ENCODE measurements around the gene KCTD2.
A peak's percentile ranks its signal among the peaks of the same experiment; 100 is the strongest.

KCTD2 gene

DNA sequence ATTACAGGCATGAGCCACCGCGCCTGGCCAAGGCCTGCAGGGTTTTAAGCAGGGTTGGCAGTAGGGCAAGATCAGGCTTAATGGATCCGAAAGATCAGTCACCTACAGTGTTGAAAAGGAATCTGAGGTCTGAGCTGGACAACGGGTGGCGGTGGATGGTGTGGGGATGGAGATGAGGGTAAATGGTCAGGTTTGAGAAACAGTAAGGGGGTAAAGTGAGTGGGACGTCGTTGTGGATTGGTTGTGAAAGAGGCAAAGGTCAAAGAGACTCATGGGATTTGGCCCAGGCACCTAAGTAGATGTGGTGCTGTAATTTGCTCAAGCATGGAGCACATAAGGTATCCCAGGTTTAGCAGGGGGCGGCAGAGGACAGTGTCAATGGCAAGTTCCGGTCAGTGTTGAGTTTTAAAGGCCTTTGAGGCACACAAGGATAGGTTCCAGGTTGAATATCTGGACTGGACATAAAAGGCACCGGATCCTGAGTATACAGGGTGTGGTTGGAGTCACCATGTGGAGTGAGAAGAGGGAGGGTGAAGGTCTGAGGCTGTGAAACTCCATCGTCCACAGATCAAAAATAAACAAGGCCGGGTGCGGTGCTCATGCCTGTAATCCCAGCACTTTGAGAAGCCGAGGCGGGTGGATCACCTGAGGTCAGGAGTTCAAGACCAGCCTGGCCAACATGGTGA lies 39.6 kb downstream of the KCTD2 start:
- Histone ChIP-seq H3K9me3 (no peaks in the 10 kb centered on the region), H3K27ac (no peak overlapping the region), H3K36me3 (no peaks in the 10 kb centered on the region), H3K4me1 (peaks cover 0 to 36% (median 14%) of the 10 kb centered on the region in 4 donors), H3K27me3 (peaks cover 0 to 10% of the 10 kb centered on the region in 2 donors), H3K4me3 (no peak overlapping the region)
- DNase-seq, result no peak
- TF ChIP-seq, protein P1, sequence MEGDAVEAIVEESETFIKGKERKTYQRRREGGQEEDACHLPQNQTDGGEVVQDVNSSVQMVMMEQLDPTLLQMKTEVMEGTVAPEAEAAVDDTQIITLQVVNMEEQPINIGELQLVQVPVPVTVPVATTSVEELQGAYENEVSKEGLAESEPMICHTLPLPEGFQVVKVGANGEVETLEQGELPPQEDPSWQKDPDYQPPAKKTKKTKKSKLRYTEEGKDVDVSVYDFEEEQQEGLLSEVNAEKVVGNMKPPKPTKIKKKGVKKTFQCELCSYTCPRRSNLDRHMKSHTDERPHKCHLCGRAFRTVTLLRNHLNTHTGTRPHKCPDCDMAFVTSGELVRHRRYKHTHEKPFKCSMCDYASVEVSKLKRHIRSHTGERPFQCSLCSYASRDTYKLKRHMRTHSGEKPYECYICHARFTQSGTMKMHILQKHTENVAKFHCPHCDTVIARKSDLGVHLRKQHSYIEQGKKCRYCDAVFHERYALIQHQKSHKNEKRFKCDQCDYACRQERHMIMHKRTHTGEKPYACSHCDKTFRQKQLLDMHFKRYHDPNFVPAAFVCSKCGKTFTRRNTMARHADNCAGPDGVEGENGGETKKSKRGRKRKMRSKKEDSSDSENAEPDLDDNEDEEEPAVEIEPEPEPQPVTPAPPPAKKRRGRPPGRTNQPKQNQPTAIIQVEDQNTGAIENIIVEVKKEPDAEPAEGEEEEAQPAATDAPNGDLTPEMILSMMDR (IDR thresholded peaks at IDR 0.05), result no peak
- intact Hi-C loops (cut with DNase I; ENCODE audit: low total_unique reads), result no loop called here

DNA sequence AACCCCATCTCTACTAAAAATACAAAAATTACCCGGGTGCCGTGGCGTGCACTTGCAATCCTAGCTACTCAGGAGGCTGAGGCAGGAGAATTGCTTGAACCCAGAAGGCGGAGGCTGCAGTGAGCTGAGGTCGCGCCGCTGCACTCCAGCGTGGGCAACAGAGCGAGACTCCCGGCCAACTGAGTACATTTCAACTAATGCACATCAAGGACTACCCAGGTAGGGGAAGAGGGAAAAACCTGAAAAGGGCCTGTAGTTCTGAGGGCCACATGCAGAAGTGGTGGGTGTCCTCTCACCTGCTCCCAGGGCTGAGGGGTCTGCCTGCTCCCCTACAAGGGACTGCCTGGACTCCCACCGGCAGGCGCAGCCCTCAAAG lies 40.1 kb downstream of the KCTD2 start:
- Histone ChIP-seq H3K4me3 (peak overlapping the region; percentile 48 to 53), H3K36me3 (no peaks in the 10 kb centered on the region), H3K27ac (peak overlapping the region; percentile 45 to 54), H3K27me3 (peaks cover 0 to 10% of the 10 kb centered on the region in 2 donors), H3K4me1 (peaks cover 0 to 39% (median 14%) of the 10 kb centered on the region in 4 donors), H3K9me3 (no peaks in the 10 kb centered on the region)
- intact Hi-C loops (cut with DNase I; ENCODE audit: low total_unique reads), result no loop called here
- DNase-seq, result no peak
- TF ChIP-seq, protein P1 (IDR thresholded peaks at IDR 0.05), result no peak

- DNase-seq, result peak; percentile 86 to 88
- H3K36me3 ChIP-seq, result no peaks in the 10 kb centered on the region
- intact Hi-C loops (cut with DNase I; ENCODE audit: low total_unique reads), result no loop called here
- H3K4me1 ChIP-seq, result peaks cover 0 to 39% (median 14%) of the 10 kb centered on the region in 4 donors
- peaks cover 0 to 8% of the 10 kb centered on the region in 2 donors for H3K27me3 ChIP-seq
- H3K9me3 ChIP-seq, result no peaks in the 10 kb centered on the region
- TF ChIP-seq, protein P1 (IDR thresholded peaks at IDR 0.05), result no peak
- peak within 1 kb of the TSS; percentile 48 to 53 for H3K4me3 ChIP-seq
- H3K27ac ChIP-seq, result peak within 1 kb of the TSS; percentile 45 to 54
These were observed 40.8 kb downstream of the KCTD2 start, which contains the start of gene SLC16A5 for GRCh38 chr17:75087558-75088453. Gene SLC16A5 (plus strand): TSS chr17:75087954. CDS start chr17:75093637, 5,683 bp downstream.

- Histone ChIP-seq H3K27ac (peak overlapping the region; percentile 45 to 54), H3K36me3 (no peaks in the 10 kb centered on the region), H3K4me3 (peak overlapping the region; percentile 48 to 53), H3K9me3 (no peaks in the 10 kb centered on the region), H3K27me3 (peaks cover 0 to 8% of the 10 kb centered on the region in 2 donors), H3K4me1 (peaks cover 0 to 48% (median 14%) of the 10 kb centered on the region in 4 donors)
- intact Hi-C loops (cut with DNase I; ENCODE audit: low total_unique reads), result no loop called here
- DNase-seq, result no peak
- TF ChIP-seq, protein P1 (IDR thresholded peaks at IDR 0.05), result no peak
These were observed 41.7 kb downstream of the KCTD2 start for GRCh38 chr17:75088465-75089417.

Measured in tibial artery (tissue), 4 donors.